NCI-H446 (cell line): ENCODE results near the gene PCDHB14.
"Not testable (repeated sequence)": the region's sequence is repeated elsewhere in the genome, so short reads cannot be mapped to it uniquely, and the experiment has no call there.

ENCODE experiments used
- DNase-seq, 2 experiments: peaks; one replicate each; lab custom pipeline; 2025; lab: John Stamatoyannopoulos, UW

PCDHB14 gene

GRCh38 chr5:141223112-141223783, at the start of gene PCDHB14:
Gene PCDHB14 (plus strand): TSS chr5:141223343. CDS start chr5:141223506, 163 bp downstream.
- peak; percentile 3 to 66 for DNase-seq

- DNase-seq, result not testable (repeated sequence)
Measured at GRCh38 chr5:141174291-141175104, 48.6 kb upstream of the PCDHB14 start.

- no peak for DNase-seq
Measured at GRCh38 chr5:141175933-141176332, 47.2 kb upstream of the PCDHB14 start.

GRCh38 chr5:141177577-141178191, 45.5 kb upstream of the PCDHB14 start, which contains the start of gene PCDHB8:
Gene PCDHB8 (plus strand): TSS chr5:141177790. CDS start chr5:141178035, 245 bp downstream.
- DNase-seq, result peak in 1 of 2 experiments; percentile 16

- DNase-seq, result not testable (repeated sequence)
Measured at GRCh38 chr5:141179371-141179770, 43.8 kb upstream of the PCDHB14 start.

- not testable (repeated sequence) for DNase-seq
Measured at GRCh38 chr5:141179876-141180275, 43.3 kb upstream of the PCDHB14 start.

- DNase-seq, result no peak
Measured at GRCh38 chr5:141180313-141180712, 42.8 kb upstream of the PCDHB14 start.

GRCh38 chr5:141182248-141182647, 40.9 kb upstream of the PCDHB14 start, which contains the start of gene PCDHB16:
Gene PCDHB16 (plus strand): TSS chr5:141182387. CDS start chr5:141182560, 173 bp downstream.
- DNase-seq, result peak in 1 of 2 experiments; percentile 2

- not testable (repeated sequence) for DNase-seq
Measured at GRCh38 chr5:141184117-141184855, 38.9 kb upstream of the PCDHB14 start.

GRCh38 chr5:141186897-141187512, 36.1 kb upstream of the PCDHB14 start, which contains the start of gene PCDHB9:
Gene PCDHB9 (plus strand): TSS chr5:141187161. CDS start chr5:141187319, 158 bp downstream.
- DNase-seq, result peak; percentile 32 to 45

- DNase-seq, result not testable (repeated sequence)
Measured at GRCh38 chr5:141188682-141189081, 34.5 kb upstream of the PCDHB14 start.

- DNase-seq, result not testable (repeated sequence)
Measured at GRCh38 chr5:141189131-141189530, 34.0 kb upstream of the PCDHB14 start.

- DNase-seq, result peak; percentile 4 to 58
Measured at GRCh38 chr5:141192110-141192725, 30.9 kb upstream of the PCDHB14 start, which contains the start of gene PCDHB10. Gene PCDHB10 (plus strand): TSS chr5:141192353. CDS start chr5:141192553, 200 bp downstream.

GRCh38 chr5:141194332-141194731, 28.8 kb upstream of the PCDHB14 start:
- not testable (repeated sequence) for DNase-seq

- DNase-seq, result no peak
Measured at GRCh38 chr5:141196363-141196762, 26.8 kb upstream of the PCDHB14 start.

- DNase-seq, result peak; percentile 39 to 54
Measured at GRCh38 chr5:141199359-141200235, 23.5 kb upstream of the PCDHB14 start, which contains the start of gene PCDHB11. Gene PCDHB11 (plus strand): TSS chr5:141199627. CDS start chr5:141199775, 148 bp downstream.

- DNase-seq, result not testable (repeated sequence)
Measured at GRCh38 chr5:141201126-141201525, 22.0 kb upstream of the PCDHB14 start.

- not testable (repeated sequence) for DNase-seq
Measured at GRCh38 chr5:141201646-141202045, 21.5 kb upstream of the PCDHB14 start.

GRCh38 chr5:141208478-141208877, 14.7 kb upstream of the PCDHB14 start, which contains the start of gene PCDHB12:
Gene PCDHB12 (plus strand): TSS chr5:141208719. CDS start chr5:141208908, 189 bp downstream.
- peak; percentile 27 to 56 for DNase-seq
